CD4-positive, alpha-beta T cell (primary cell): ENCODE results near the gene PTPRM. TPM values are rescaled to one million over a fixed set of nuclear protein-coding genes. Genes with fewer than 3 reads are reported as not detected.

Experiments used
- ATAC-seq: fragments of 200-7000 bp; cut with Tn5 transposase; one replicate; pipeline ENCODE4 v1.10.0; 2022; ENCODE audit warnings: mild to moderate bottlenecking; ENCODE audit not compliant: poor library complexity
- CTCF ChIA-PET: fragments of 350-600 bp; sonication (Branson Sonifier 250); formaldehyde crosslinking; loops from one replicate; lab custom pipeline; 2021; ENCODE audit warnings: antibody characterized with exemption, inconsistent platforms; lab: Charles Lee
- POLR2A ChIA-PET: fragments of 350-600 bp; sonication (Branson Sonifier 250); formaldehyde crosslinking; loops from one replicate; lab custom pipeline; 2021; ENCODE audit warnings: antibody characterized with exemption, inconsistent platforms; lab: Charles Lee
- DNase-seq, 14 experiments: peaks; one replicate each; pipeline ENCODE4 v3.0.0-alpha.2; 2013 to 2020; ENCODE audit warnings: mixed read lengths in 2 of 14
- H3K27ac ChIP-seq, 2 donors: one replicate each; pipeline versions ENCODE4 v1.5.1 to v1.7.0; 2013; ENCODE audit warnings: low read length in 2 of 2, low read depth in 1 of 2, mild to moderate bottlenecking in 1 of 2
- H3K27me3 ChIP-seq, 2 experiments: 1 replicate in 1 of 2; 2 replicates in 1 of 2; pipeline versions ENCODE4 v1.6.1 to v1.7.0; 2013; ENCODE audit warnings: low read length in 2 of 2, control low read depth in 1 of 2, mild to moderate bottlenecking in 1 of 2, moderate library complexity in 1 of 2; ENCODE audit not compliant: insufficient read depth in 2 of 2, control insufficient read depth in 1 of 2
- H3K36me3 ChIP-seq: one replicate; pipeline ENCODE4 v1.6.1; 2013; ENCODE audit warnings: low read length, control low read depth; ENCODE audit not compliant: insufficient read depth
- H3K4me1 ChIP-seq: one replicate; pipeline ENCODE4 v1.6.1; 2013; ENCODE audit warnings: low read length, control low read depth; ENCODE audit not compliant: insufficient read depth
- H3K4me3 ChIP-seq: one replicate; pipeline ENCODE4 v1.5.1; 2013; ENCODE audit warnings: mild to moderate bottlenecking, low read length, moderate library complexity
- H3K9me3 ChIP-seq, 2 experiments: 1 replicate in 1 of 2; 2 replicates in 1 of 2; pipeline versions ENCODE4 v1.6.1 to v1.7.0; 2013; ENCODE audit warnings: low read length in 2 of 2, mild to moderate bottlenecking in 2 of 2, control low read depth in 1 of 2, moderate library complexity in 1 of 2; ENCODE audit not compliant: control insufficient read depth in 1 of 2, insufficient read depth in 1 of 2
- H3K27ac Mint-ChIP-seq: one replicate; pipeline ENCODE4 v1.8.0; 2020; ENCODE audit warnings: mixed read lengths
- H3K27me3 Mint-ChIP-seq: one replicate; pipeline ENCODE4 v1.8.0; 2021; ENCODE audit warnings: mixed read lengths
- H3K36me3 Mint-ChIP-seq: one replicate; pipeline ENCODE4 v1.8.0; 2021; ENCODE audit warnings: low read depth, mixed read lengths
- H3K4me1 Mint-ChIP-seq: one replicate; pipeline ENCODE4 v1.8.0; 2021; ENCODE audit warnings: low read depth, mixed read lengths
- H3K4me3 Mint-ChIP-seq: one replicate; pipeline ENCODE4 v1.8.0; 2020; ENCODE audit warnings: mild to moderate bottlenecking, mixed read lengths
- H3K9me3 Mint-ChIP-seq: one replicate; pipeline ENCODE4 v1.8.0; 2020; ENCODE audit warnings: mixed read lengths
- CTCF ChIP-seq: fragments of 200-600 bp; IDR thresholded peaks from one replicate; pipeline ENCODE4 v1.8.0; 2022; ENCODE audit warnings: antibody characterized with exemption, mild to moderate bottlenecking
- intact Hi-C, 2 experiments: fragments of 100-400 bp; cut with DNase I in 1 of 2; cut with micrococcal nuclease in 1 of 2; formaldehyde crosslinking; loops; one replicate each; pipeline versions ENCODE4 v1.15.1 to v1.9.0; 2023 to 2025; cut with DNase I, micrococcal nuclease
- total RNA-seq, 174 experiments: library from RNA in 2 of 174; stranded (reverse) in 2 of 174; gene quantifications; one replicate each; pipeline ENCODE4 v1.2.3 and lab custom pipeline; 2021 to 2026

PTPRM gene
- total RNA-seq, 2 experiments from 2014 or later = 21.7 to 21.9 TPM

DNA sequence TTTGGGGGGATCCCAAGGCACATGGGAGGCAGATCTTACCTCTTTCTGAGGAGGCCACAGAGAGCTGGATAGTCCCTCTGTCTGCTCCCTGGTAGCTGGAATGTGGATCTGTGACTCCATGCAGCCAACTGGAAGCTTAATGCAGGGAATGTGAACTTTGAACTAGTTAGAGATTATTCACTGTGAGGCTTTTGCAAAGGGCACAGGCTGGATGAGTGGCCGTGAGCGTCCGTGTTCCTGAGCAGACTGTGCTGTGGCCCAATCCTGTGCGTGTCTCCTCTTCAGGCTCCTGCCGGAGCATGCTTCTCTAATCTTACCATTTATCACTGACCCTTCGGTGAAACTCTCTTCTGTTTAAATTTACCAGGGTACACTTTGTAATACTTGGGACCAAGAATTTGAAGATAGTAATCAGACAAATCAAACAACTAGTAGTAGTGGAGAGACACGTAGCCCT lies 187.6 kb downstream of the PTPRM start:
- H3K9me3 Mint-ChIP-seq = no peaks in the 10 kb centered on the region
- Histone ChIP-seq H3K4me3 (no peak overlapping the region), H3K27ac (no peak overlapping the region), H3K4me1 (no peaks in the 10 kb centered on the region), H3K27me3 (no peaks in the 10 kb centered on the region), H3K9me3 (no peaks in the 10 kb centered on the region), H3K36me3 (no peaks in the 10 kb centered on the region)
- TF ChIP-seq CTCF = no peak
- intact Hi-C loops = no loop called here
- ChIA-PET CTCF (no interaction called here), POLR2A (no interaction called here)
- H3K27ac Mint-ChIP-seq = no peak overlapping the region
- no peaks in the 10 kb centered on the region for H3K36me3 Mint-ChIP-seq
- DNase-seq (no peak), ATAC-seq (no peak)
- no peaks in the 10 kb centered on the region for H3K4me1 Mint-ChIP-seq
- H3K4me3 Mint-ChIP-seq = no peak overlapping the region
- H3K27me3 Mint-ChIP-seq = no peaks in the 10 kb centered on the region

GRCh38 chr18:7755753-7756475 lies 188.8 kb downstream of the PTPRM start:
- no peaks in the 10 kb centered on the region for H3K9me3 ChIP-seq
- no peaks in the 10 kb centered on the region for H3K27me3 Mint-ChIP-seq
- H3K4me3 ChIP-seq = no peak overlapping the region
- no peak for ATAC-seq
- DNase-seq = no peak
- no peaks in the 10 kb centered on the region for H3K36me3 Mint-ChIP-seq
- H3K4me1 ChIP-seq = no peaks in the 10 kb centered on the region
- H3K9me3 Mint-ChIP-seq = no peaks in the 10 kb centered on the region
- no peak overlapping the region for H3K4me3 Mint-ChIP-seq
- POLR2A ChIA-PET = no interaction called here
- no peaks in the 10 kb centered on the region for H3K27me3 ChIP-seq
- TF ChIP-seq CTCF = no peak
- H3K4me1 Mint-ChIP-seq = no peaks in the 10 kb centered on the region
- intact Hi-C loops = no loop called here
- CTCF ChIA-PET = no interaction called here
- H3K27ac Mint-ChIP-seq = no peak overlapping the region
- H3K36me3 ChIP-seq = no peaks in the 10 kb centered on the region
- no peak overlapping the region for H3K27ac ChIP-seq

DNA sequence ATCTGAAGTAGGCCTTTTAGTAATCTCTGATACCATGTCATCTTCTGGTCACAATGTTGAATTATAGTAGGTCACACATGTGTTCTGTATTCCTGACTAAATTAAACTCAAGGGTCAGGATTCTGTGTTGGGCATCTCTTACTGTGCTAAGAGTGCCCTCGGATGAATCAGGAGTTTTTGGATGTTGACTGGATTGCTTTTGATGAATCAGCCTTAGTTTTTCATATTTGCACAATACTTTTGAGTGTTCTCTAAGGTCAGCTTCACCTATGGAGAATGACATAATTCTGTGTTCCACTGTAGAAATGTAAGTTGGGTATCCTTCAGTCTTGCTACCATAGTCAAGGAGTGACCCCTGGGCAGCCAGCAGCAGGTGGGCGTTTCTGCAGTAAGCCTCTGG lies 190.1 kb downstream of the PTPRM start:
- CTCF ChIA-PET = no interaction called here
- Histone ChIP-seq H3K27ac (no peak overlapping the region), H3K4me3 (no peak overlapping the region), H3K27me3 (no peaks in the 10 kb centered on the region), H3K36me3 (no peaks in the 10 kb centered on the region), H3K4me1 (no peaks in the 10 kb centered on the region), H3K9me3 (no peaks in the 10 kb centered on the region)
- DNase-seq (no peak), ATAC-seq (no peak)
- Mint-ChIP-seq H3K27ac (no peak overlapping the region), H3K4me1 (no peaks in the 10 kb centered on the region), H3K36me3 (no peaks in the 10 kb centered on the region), H3K27me3 (no peaks in the 10 kb centered on the region), H3K4me3 (no peak overlapping the region), H3K9me3 (no peaks in the 10 kb centered on the region)
- TF ChIP-seq CTCF = no peak
- POLR2A ChIA-PET = no interaction called here
- intact Hi-C loops = no loop called here
